ENCODE results near the gene BTG1.

Gene BTG1

GRCh38 chr12:92188517-92189188 lies 43.0 kb upstream of the BTG1 start:
- no peak overlapping the region for H3K4me3 ChIP-seq (ENCODE audit: low read depth, low read length)
- no peak for TF ChIP-seq CTCF (IDR thresholded peaks at IDR 0.05; ENCODE audit: borderline replicate concordance, insufficient read depth, low read depth, low read length)

DNA sequence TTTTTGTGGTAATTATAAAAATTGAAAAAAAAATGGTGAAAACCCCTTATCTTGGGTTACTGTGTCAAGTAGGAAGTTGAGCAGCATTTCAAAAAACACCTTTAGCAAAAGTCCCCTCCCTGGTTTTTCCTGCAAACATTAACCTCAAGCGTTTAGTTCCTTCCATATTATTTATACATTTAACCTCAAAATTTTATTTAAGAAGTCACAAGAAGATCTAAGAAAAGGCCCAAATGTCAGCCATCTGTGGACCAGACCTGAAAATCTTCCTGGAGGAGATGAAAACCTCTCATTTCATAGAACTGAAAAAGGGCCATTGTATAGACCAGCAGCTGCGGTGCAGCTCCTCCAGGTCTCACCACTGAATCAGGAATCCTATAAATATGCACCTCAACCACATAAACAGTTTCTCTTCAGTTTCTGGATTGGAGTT lies 40.4 kb upstream of the BTG1 start:
- TF ChIP-seq CTCF (IDR thresholded peaks at IDR 0.05; ENCODE audit: borderline replicate concordance, insufficient read depth, low read depth, low read length), result no peak
- H3K4me3 ChIP-seq (ENCODE audit: low read depth, low read length), result no peak overlapping the region

GRCh38 chr12:92185052-92185451 lies 39.4 kb upstream of the BTG1 start:
- no peak for TF ChIP-seq CTCF (IDR thresholded peaks at IDR 0.05; ENCODE audit: borderline replicate concordance, insufficient read depth, low read depth, low read length)
- no peak overlapping the region for H3K4me3 ChIP-seq (ENCODE audit: low read depth, low read length)

DNA sequence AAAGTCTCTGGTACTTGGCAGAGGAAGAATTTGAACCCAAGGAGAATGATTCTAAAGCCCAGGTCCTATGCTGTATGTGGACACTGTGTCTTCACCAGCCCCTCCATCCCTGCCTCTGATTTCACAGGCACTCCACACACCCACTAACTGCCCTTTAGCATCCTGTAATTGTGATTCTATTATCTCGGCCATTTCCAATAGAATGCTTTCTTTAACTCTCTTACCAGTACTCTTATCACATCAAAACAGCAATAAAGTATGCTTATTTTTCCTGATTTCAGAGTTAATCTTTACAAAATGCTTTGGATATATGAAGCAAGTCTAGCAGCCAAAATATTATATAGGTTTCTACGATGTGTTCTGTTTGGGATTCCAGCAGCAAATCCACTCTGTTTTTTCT lies 37.9 kb upstream of the BTG1 start:
- no peak for TF ChIP-seq CTCF (IDR thresholded peaks at IDR 0.05; ENCODE audit: borderline replicate concordance, insufficient read depth, low read depth, low read length)
- H3K4me3 ChIP-seq (ENCODE audit: low read depth, low read length), result no peak overlapping the region

GRCh38 chr12:92178340-92178739 lies 32.7 kb upstream of the BTG1 start:
- H3K4me3 ChIP-seq (ENCODE audit: low read depth, low read length), result no peak overlapping the region
- TF ChIP-seq CTCF (IDR thresholded peaks at IDR 0.05; ENCODE audit: borderline replicate concordance, insufficient read depth, low read depth, low read length), result no peak

- TF ChIP-seq CTCF (IDR thresholded peaks at IDR 0.05; ENCODE audit: borderline replicate concordance, insufficient read depth, low read depth, low read length), result no peak
- H3K4me3 ChIP-seq (ENCODE audit: low read depth, low read length), result no peak overlapping the region
Measured at GRCh38 chr12:92176646-92177045, 31.0 kb upstream of the BTG1 start.

DNA sequence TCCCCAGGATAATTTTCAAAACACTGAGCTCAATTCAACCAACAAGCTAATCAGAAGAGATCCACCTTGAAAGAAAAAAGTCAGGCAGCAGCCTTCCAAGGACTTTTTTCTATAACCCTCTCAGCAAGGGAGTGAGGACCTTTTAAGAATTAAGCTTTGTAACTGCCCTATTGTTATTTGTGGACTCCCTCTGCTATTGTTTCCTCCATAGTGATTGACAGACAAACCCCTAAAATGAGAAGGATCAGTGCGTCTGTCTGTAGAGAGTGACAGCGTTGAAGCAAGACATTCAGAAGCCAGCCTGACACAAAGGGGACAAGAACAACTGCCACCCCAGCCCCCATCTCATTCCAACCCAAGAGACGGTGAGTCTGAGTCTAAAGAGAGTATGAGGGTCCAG lies 30.3 kb upstream of the BTG1 start:
- no peak overlapping the region for H3K4me3 ChIP-seq (ENCODE audit: low read depth, low read length)
- no peak for TF ChIP-seq CTCF (IDR thresholded peaks at IDR 0.05; ENCODE audit: borderline replicate concordance, insufficient read depth, low read depth, low read length)
